HuH-7 (cell line): ENCODE measurements around the gene UQCRQ.

Experiments
- DNase-seq: peaks from one replicate; pipeline ENCODE4 v3.0.0; 2011; ENCODE audit warnings: low spot score

Gene UQCRQ

GRCh38 chr5:132915681-132916080 is 49.2 kb downstream of the UQCRQ start:
- DNase-seq = no peak

GRCh38 chr5:132916086-132916485 is 49.6 kb downstream of the UQCRQ start:
- no peak for DNase-seq
